ENCODE measurements around the gene GIGYF2. TPM values are rescaled to one million over a fixed set of nuclear protein-coding genes. Genes with fewer than 3 reads are reported as not detected.
A peak's percentile ranks its signal among the peaks of the same experiment; 100 is the strongest.
"Not testable (repeated sequence)": the region's sequence is repeated elsewhere in the genome, so short reads cannot be mapped to it uniquely, and the experiment has no call there.

Gene GIGYF2
- total and polyA plus RNA-seq, 8 donors = 56.2 to 76.6 (median 62.4) TPM

DNA sequence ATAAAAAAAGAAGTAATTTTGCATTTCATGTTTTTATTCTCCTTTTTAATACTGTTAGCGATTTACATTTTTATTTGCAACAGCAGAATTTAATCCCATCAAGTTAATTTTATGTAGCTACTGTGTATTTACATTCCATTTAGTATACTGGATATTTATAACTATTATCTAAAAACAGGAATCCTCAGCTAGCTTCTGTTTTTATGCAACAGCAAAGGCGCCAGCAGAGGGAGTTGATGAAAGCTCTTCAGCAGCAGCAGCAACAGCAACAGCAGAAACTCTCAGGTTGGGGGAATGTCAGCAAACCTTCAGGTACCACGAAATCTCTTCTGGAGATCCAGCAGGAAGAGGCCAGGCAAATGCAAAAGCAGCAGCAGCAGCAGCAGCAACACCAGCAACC is 146.7 kb downstream of the GIGYF2 start:
- Histone ChIP-seq H3K9me3 (no peaks in the 10 kb centered on the region), H3K36me3 (peaks cover 0 to 84% of the 10 kb centered on the region in 2 donors), H3K27ac (no peak overlapping the region), H3K27me3 (no peaks in the 10 kb centered on the region), H3K4me1 (peaks cover 5 to 19% of the 10 kb centered on the region in 2 donors), H3K4me3 (no peak overlapping the region)
- TF ChIP-seq, protein P1, sequence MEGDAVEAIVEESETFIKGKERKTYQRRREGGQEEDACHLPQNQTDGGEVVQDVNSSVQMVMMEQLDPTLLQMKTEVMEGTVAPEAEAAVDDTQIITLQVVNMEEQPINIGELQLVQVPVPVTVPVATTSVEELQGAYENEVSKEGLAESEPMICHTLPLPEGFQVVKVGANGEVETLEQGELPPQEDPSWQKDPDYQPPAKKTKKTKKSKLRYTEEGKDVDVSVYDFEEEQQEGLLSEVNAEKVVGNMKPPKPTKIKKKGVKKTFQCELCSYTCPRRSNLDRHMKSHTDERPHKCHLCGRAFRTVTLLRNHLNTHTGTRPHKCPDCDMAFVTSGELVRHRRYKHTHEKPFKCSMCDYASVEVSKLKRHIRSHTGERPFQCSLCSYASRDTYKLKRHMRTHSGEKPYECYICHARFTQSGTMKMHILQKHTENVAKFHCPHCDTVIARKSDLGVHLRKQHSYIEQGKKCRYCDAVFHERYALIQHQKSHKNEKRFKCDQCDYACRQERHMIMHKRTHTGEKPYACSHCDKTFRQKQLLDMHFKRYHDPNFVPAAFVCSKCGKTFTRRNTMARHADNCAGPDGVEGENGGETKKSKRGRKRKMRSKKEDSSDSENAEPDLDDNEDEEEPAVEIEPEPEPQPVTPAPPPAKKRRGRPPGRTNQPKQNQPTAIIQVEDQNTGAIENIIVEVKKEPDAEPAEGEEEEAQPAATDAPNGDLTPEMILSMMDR (IDR thresholded peaks at IDR 0.05) = no peak
- ATAC-seq = no peak
- intact Hi-C loops (cut with DNase I) = no loop called here
- DNase-seq = no peak

DNA sequence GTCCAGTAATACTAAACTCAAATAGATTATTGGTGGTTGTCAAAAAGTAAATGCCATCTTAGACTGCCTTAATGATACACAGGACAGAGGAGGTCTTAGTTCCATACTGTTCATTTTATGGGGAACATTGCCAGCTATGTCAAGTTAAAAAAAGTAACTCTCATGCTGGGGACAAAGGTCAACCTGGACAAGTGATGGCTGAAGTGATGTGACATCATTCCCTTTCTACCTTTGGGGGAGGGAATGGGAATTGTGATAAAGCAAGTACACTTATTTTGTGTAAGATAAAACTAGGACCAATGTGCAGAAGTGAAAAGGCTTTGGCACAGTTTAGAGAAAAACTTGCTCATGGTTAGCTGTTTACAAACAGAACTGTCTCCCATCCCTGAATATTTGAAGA is 148.9 kb downstream of the GIGYF2 start:
- H3K27me3 ChIP-seq = no peaks in the 10 kb centered on the region
- DNase-seq = no peak
- ATAC-seq = no peak
- no peak overlapping the region for H3K4me3 ChIP-seq
- peaks cover 0 to 95% of the 10 kb centered on the region in 2 donors for H3K36me3 ChIP-seq
- no peaks in the 10 kb centered on the region for H3K4me1 ChIP-seq
- intact Hi-C loops (cut with DNase I) = no loop called here
- TF ChIP-seq, protein P1 (IDR thresholded peaks at IDR 0.05) = no peak
- H3K27ac ChIP-seq = no peak overlapping the region
- no peaks in the 10 kb centered on the region for H3K9me3 ChIP-seq

DNA sequence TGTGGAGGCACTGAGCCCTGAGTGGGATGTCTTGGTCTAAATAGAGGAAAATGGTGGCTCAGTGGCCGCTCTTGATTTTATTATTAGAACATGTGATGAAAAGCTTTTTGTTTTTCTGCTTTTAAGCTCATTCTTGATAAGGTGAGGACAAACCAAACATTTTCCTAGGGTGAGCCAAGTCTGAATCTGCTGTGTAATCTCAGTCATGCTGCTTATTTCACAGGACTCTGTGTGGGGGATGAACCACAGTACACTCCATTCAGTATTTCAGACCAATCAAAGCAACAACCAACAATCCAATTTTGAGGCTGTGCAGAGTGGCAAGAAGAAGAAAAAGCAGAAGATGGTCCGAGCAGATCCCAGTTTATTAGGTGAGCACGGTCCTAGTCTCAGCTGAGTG is 152.9 kb downstream of the GIGYF2 start:
- DNase-seq (no peak), ATAC-seq (no peak)
- Histone ChIP-seq H3K9me3 (no peaks in the 10 kb centered on the region), H3K4me1 (peaks cover 0 to 10% of the 10 kb centered on the region in 2 donors), H3K27me3 (no peaks in the 10 kb centered on the region), H3K36me3 (peaks cover 0 to 83% of the 10 kb centered on the region in 2 donors), H3K27ac (no peak overlapping the region), H3K4me3 (no peak overlapping the region)
- TF ChIP-seq, protein P1 (IDR thresholded peaks at IDR 0.05) = no peak
- intact Hi-C loops (cut with DNase I) = loop anchor here in 1 of 2 donors (10.0 kb wide), 1 partner anchor 405 kb away; the partner anchor contains the start of gene ATG16L1

DNA sequence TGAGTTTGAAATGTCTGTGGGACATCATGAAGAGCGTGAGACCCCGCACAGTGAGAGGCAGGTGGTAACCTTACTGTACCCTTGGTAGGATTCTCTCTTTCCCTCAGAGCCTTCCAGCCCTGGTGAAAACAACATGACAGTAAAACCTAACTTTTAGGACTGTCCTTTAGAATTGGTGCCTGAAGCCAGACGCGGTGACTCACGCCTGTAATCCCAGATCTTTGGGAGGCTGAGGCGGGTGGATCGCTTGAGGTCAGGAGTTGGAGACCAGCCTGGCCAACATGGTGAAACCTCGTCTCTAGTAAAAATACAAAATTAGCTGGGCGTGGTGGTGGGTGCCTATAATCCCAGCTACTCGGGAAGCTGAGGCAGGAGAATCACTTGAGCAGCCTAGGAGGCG is 154.9 kb downstream of the GIGYF2 start:
- H3K36me3 ChIP-seq = peaks cover 0 to 83% of the 10 kb centered on the region in 2 donors
- H3K4me3 ChIP-seq, H3K9me3 ChIP-seq, H3K27ac ChIP-seq, H3K27me3 ChIP-seq, DNase-seq, ATAC-seq, H3K4me1 ChIP-seq: not testable (repeated sequence)
- intact Hi-C loops (cut with DNase I) = loop anchor here in 1 of 2 donors (10.0 kb wide), 1 partner anchor 403 kb away; the partner anchor contains the start of gene ATG16L1

DNA sequence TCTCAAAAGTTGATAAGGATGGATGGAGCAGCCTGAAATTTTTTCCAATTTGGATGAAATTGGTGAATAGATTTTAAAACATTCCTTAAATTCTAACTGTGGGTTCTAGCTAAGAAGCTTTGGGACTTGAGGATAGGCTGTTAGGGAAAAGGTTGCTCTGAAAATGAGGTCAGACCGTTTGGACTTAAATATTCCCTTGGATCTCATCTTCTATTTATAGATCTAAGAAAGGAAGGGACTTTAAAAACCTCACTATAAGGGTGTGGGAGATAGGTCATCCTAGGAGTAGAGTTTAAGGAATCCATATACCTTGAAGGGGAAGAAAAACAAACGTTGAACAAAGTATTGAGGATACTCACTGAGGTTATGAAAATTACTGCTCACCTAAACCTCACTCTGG is 155.5 kb downstream of the GIGYF2 start:
- H3K27me3 ChIP-seq = no peaks in the 10 kb centered on the region
- H3K27ac ChIP-seq = no peak overlapping the region
- peaks cover 0 to 83% of the 10 kb centered on the region in 2 donors for H3K36me3 ChIP-seq
- TF ChIP-seq, protein P1 (IDR thresholded peaks at IDR 0.05) = no peak
- DNase-seq = no peak
- H3K4me3 ChIP-seq = no peak overlapping the region
- peaks cover 0 to 10% of the 10 kb centered on the region in 2 donors for H3K4me1 ChIP-seq
- intact Hi-C loops (cut with DNase I) = loop anchor here in 1 of 2 donors (10.0 kb wide), 1 partner anchor 402 kb away; the partner anchor contains the start of gene ATG16L1
- ATAC-seq = no peak
- H3K9me3 ChIP-seq = no peaks in the 10 kb centered on the region

DNA sequence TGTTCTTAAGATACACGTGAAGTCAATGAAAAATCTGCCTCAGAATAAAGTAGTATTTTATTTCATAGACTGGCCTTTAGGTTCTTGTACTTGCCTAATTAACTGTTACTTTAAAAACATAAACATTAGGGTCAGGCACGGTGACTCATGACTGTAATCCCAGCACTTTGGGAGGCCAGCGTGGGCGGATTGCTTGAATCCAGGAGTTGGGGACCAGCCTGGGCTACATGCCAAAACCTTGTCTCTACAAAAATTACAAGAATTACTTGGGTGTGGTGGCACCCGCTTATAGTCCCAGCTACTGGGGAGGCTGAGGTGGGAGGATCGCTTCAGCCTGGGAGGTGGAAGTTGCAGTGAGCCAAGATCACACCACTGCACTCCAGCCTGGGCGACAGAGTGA is 157.0 kb downstream of the GIGYF2 start:
- peak in 1 of 4 donors; percentile 49 for DNase-seq
- Histone ChIP-seq H3K36me3 (peaks cover 6 to 83% of the 10 kb centered on the region in 2 donors), H3K27ac (peak overlapping the region in 1 of 2 donors; percentile 4), H3K4me3 (no peak overlapping the region), H3K9me3 (no peaks in the 10 kb centered on the region), H3K4me1 (peaks cover 0 to 10% of the 10 kb centered on the region in 2 donors), H3K27me3 (no peaks in the 10 kb centered on the region)
- TF ChIP-seq, protein P1 (IDR thresholded peaks at IDR 0.05) = no peak
- peak; percentile 23 for ATAC-seq
- intact Hi-C loops (cut with DNase I) = loop anchor here in 1 of 2 donors (10.0 kb wide), 1 partner anchor 401 kb away; the partner anchor contains the start of gene ATG16L1

Measured in left lung (tissue), 10 donors.